Liver (tissue), 9 donors: Measurements from ENCODE around the gene SGCD. TPM values are rescaled to one million over a fixed set of nuclear protein-coding genes. Genes with fewer than 3 reads are reported as not detected.

ENCODE experiments used
- DNase-seq: peaks from one replicate; pipeline ENCODE4 v3.0.0-alpha.2; 2017; ENCODE audit warnings: low spot score
- H3K27ac ChIP-seq, 2 donors: one replicate each; pipeline ENCODE4 v1.7.0; 2013; ENCODE audit warnings: inconsistent platforms in 2 of 2, low read length in 2 of 2, control low read depth in 1 of 2, low read depth in 1 of 2, mild to moderate bottlenecking in 1 of 2
- H3K27me3 ChIP-seq, 4 donors: one replicate each; pipeline versions ENCODE4 v1.6.1 to v1.7.0; 2013; ENCODE audit warnings: low read length in 3 of 4, inconsistent platforms in 1 of 4, mild to moderate bottlenecking in 1 of 4, moderate library complexity in 1 of 4; ENCODE audit not compliant: control insufficient read depth in 4 of 4, insufficient read depth in 4 of 4
- H3K36me3 ChIP-seq, 4 donors: one replicate each; pipeline versions ENCODE4 v1.6.1 to v1.7.0; 2013; ENCODE audit warnings: low read length in 3 of 4, mild to moderate bottlenecking in 3 of 4, low read depth in 1 of 4, moderate library complexity in 1 of 4; ENCODE audit not compliant: control insufficient read depth in 4 of 4, insufficient read depth in 3 of 4
- H3K4me1 ChIP-seq, 4 donors: one replicate each; pipeline versions ENCODE4 v1.6.1 to v1.7.0; 2013; ENCODE audit warnings: low read length in 3 of 4, mild to moderate bottlenecking in 3 of 4, moderate library complexity in 1 of 4; ENCODE audit not compliant: control insufficient read depth in 4 of 4, insufficient read depth in 4 of 4
- H3K4me3 ChIP-seq, 3 donors: one replicate each; pipeline versions ENCODE4 v1.6.1 to v1.7.0; 2013; ENCODE audit warnings: low read length in 3 of 3, control low read depth in 1 of 3, low read depth in 1 of 3, mild to moderate bottlenecking in 1 of 3
- H3K9ac ChIP-seq, 2 donors: one replicate each; pipeline ENCODE4 v1.7.0; 2013; ENCODE audit warnings: low read length in 2 of 2, mild to moderate bottlenecking in 2 of 2, moderate library complexity in 2 of 2, control low read depth in 1 of 2, low read depth in 1 of 2
- H3K9me3 ChIP-seq, 4 donors: one replicate each; pipeline versions ENCODE4 v1.6.1 to v1.7.0; 2013; ENCODE audit warnings: low read length in 3 of 4; ENCODE audit not compliant: control insufficient read depth in 4 of 4
- ATF3 ChIP-seq: IDR thresholded peaks from 2 replicates; pipeline ENCODE4 v1.6.1; 2016; ENCODE audit warnings: antibody characterized with exemption
- CTCF ChIP-seq: fragments of 150-350 bp; IDR thresholded peaks from 2 replicates; pipeline ENCODE4 v1.5.1; 2017; ENCODE audit warnings: improper control_type of control experiment, low read depth, low read length; ENCODE audit not compliant: missing input control
- FOXA1 ChIP-seq: IDR thresholded peaks from 2 replicates; pipeline ENCODE4 v1.6.1; 2016; ENCODE audit warnings: antibody characterized with exemption
- GABPA ChIP-seq, 2 donors: IDR thresholded peaks in 1 of 2; conservative IDR thresholded peaks in 1 of 2; 2 replicates each; pipeline ENCODE4 v1.6.1; 2016; ENCODE audit warnings: antibody characterized with exemption in 2 of 2, mild to moderate bottlenecking in 1 of 2, moderate library complexity in 1 of 2
- HNF4A ChIP-seq, 2 donors: conservative IDR thresholded peaks; 2 replicates each; pipeline ENCODE4 v1.6.1; 2016; ENCODE audit warnings: antibody characterized with exemption in 2 of 2, mild to moderate bottlenecking in 2 of 2
- JUND ChIP-seq, 2 donors: IDR thresholded peaks; 2 replicates each; pipeline ENCODE4 v1.6.1; 2016; ENCODE audit warnings: antibody characterized with exemption in 2 of 2
- NR2F2 ChIP-seq: IDR thresholded peaks from 2 replicates; pipeline ENCODE4 v1.6.1; 2016; ENCODE audit warnings: antibody characterized with exemption
- RAD21 ChIP-seq, 2 donors: IDR thresholded peaks; 2 replicates each; pipeline ENCODE4 v1.6.1; 2016; ENCODE audit warnings: antibody characterized with exemption in 2 of 2, mild to moderate bottlenecking in 2 of 2
- SP1 ChIP-seq: IDR thresholded peaks from 2 replicates; pipeline ENCODE4 v1.6.1; 2018; ENCODE audit warnings: antibody characterized with exemption, mild to moderate bottlenecking
- TAF1 ChIP-seq: conservative IDR thresholded peaks from 2 replicates; pipeline ENCODE4 v1.6.1; 2016; ENCODE audit warnings: antibody characterized with exemption, mild to moderate bottlenecking
- YY1 ChIP-seq: IDR thresholded peaks from 2 replicates; pipeline ENCODE4 v1.6.1; 2016; ENCODE audit warnings: antibody characterized with exemption, mild to moderate bottlenecking
- ZBTB33 ChIP-seq: IDR thresholded peaks from 2 replicates; pipeline ENCODE4 v1.6.1; 2016; ENCODE audit warnings: antibody characterized with exemption
- WGBS: extraction: QIAGEN DNeasy Blood & Tissue Kit; methylation state at CpG from one replicate; pipeline ENCODE4 v1.1.7; 2013; 5-methylcytosine and 5-hydroxymethylcytosine counted together
- polyA plus RNA-seq, 2 donors: library from polyadenylated mRNA; stranded (reverse) in 1 of 2; unstranded in 1 of 2; fragments of 200-250 nt in 1 of 2; fragments of >200 nt in 1 of 2; fragmentation: Nextera tagmentation in 1 of 2; extraction: Ambion mirVana in 1 of 2; gene quantifications; one replicate each; pipeline versions ENCODE4 v1.2.1 to v1.2.3, GENCODE V29; 2013 to 2015
- total RNA-seq, 2 donors: library from RNA; depleted of rRNA; stranded (reverse); fragments of >200 nt; gene quantifications; one replicate each; pipeline ENCODE4 v1.2.3, GENCODE V29; 2014
- donor health status: healthy.
- donor health status: healthy.
- donor health status: healthy.
- donor health status: healthy.
- donor health status: healthy.

Gene SGCD
- total and polyA plus RNA-seq, 4 donors: 0.35 to 1.7 (median 1.0) TPM

- peaks cover 0 to 13% (median 8%) of the 10 kb centered on the region in 4 donors for H3K4me1 ChIP-seq
- H3K9me3 ChIP-seq: peaks cover 0 to 2% (median 0%) of the 10 kb centered on the region in 4 donors
- no peak for TF ChIP-seq HNF4A (conservative IDR thresholded peaks at IDR 0.05)
- no peak for TF ChIP-seq RAD21 (IDR thresholded peaks at IDR 0.05)
- TF ChIP-seq NR2F2: no peak
- TF ChIP-seq SP1: no peak
- WGBS: 56% methylated on average over 3 of the region's 3 CpGs
- no peak overlapping the region for H3K4me3 ChIP-seq
- no peak for DNase-seq
- H3K36me3 ChIP-seq: no peaks in the 10 kb centered on the region
- no peak overlapping the region for H3K9ac ChIP-seq
- H3K27me3 ChIP-seq: no peaks in the 10 kb centered on the region
- H3K27ac ChIP-seq: peak overlapping the region; percentile 69 to 74
Measured at GRCh38 chr5:156523607-156524006, 196.6 kb downstream of the SGCD start.

GRCh38 chr5:156526081-156526925 lies 199.3 kb downstream of the SGCD start:
- Histone ChIP-seq H3K27me3 (no peaks in the 10 kb centered on the region), H3K9me3 (peaks cover 0 to 2% (median 0%) of the 10 kb centered on the region in 4 donors), H3K9ac (no peak overlapping the region), H3K4me3 (no peak overlapping the region), H3K4me1 (peaks cover 0 to 13% (median 10%) of the 10 kb centered on the region in 4 donors), H3K36me3 (no peaks in the 10 kb centered on the region), H3K27ac (no peak overlapping the region)
- WGBS: 90% methylated on average over 9 of the region's 9 CpGs
- TF ChIP-seq ZBTB33 (no peak), SP1 (no peak), GABPA (IDR thresholded peaks at IDR 0.05 in 1 of 2, conservative IDR thresholded peaks at IDR 0.05 in 1 of 2) (no peak), NR2F2 (no peak), JUND (IDR thresholded peaks at IDR 0.05) (no peak), YY1 (no peak), ATF3 (no peak), FOXA1 (no peak), TAF1 (no peak)
- no peak for DNase-seq

- H3K36me3 ChIP-seq: no peaks in the 10 kb centered on the region
- H3K27me3 ChIP-seq: no peaks in the 10 kb centered on the region
- DNase-seq: no peak
- no peak for TF ChIP-seq FOXA1
- no peak for TF ChIP-seq CTCF
- TF ChIP-seq GABPA (IDR thresholded peaks at IDR 0.05 in 1 of 2, conservative IDR thresholded peaks at IDR 0.05 in 1 of 2): no peak
- TF ChIP-seq TAF1: no peak
- no peak overlapping the region for H3K4me3 ChIP-seq
- H3K27ac ChIP-seq: no peak overlapping the region
- no peak overlapping the region for H3K9ac ChIP-seq
- whole genome bisulfite sequencing: 84% methylated on average over 2 of the region's 2 CpGs
- H3K4me1 ChIP-seq: peaks cover 0 to 10% (median 7%) of the 10 kb centered on the region in 4 donors
- peaks cover 0 to 2% (median 0%) of the 10 kb centered on the region in 4 donors for H3K9me3 ChIP-seq
Measured at GRCh38 chr5:156527611-156528010, 200.6 kb downstream of the SGCD start.
